GM18907 (cell line): ENCODE results near the gene PRCC.

Source experiments
- ATAC-seq: cut with Tn5 transposase; IDR thresholded peaks from one replicate; pipeline ENCODE4 v1.9.1; 2021; ENCODE audit warnings: mild to moderate bottlenecking, moderate library complexity; ENCODE audit not compliant: unreplicated experiment

PRCC gene

GRCh38 chr1:156767101-156767878 is at the start of gene PRCC:
TSS of gene PRCC (plus strand) at chr1:156767535. CDS start at chr1:156767772, 237 bp downstream.
- peak; percentile 89 for ATAC-seq

GRCh38 chr1:156721131-156721530 is 46.2 kb upstream of the PRCC start:
- ATAC-seq: no peak

- no peak for ATAC-seq
Measured at GRCh38 chr1:156721535-156721934, 45.8 kb upstream of the PRCC start.

- peak; percentile 31 for ATAC-seq
Measured at GRCh38 chr1:156725683-156726280, 41.6 kb upstream of the PRCC start.

- no peak for ATAC-seq
Measured at GRCh38 chr1:156726549-156727226, 40.6 kb upstream of the PRCC start.

- ATAC-seq: no peak
Measured at GRCh38 chr1:156727492-156727891, 39.8 kb upstream of the PRCC start.

- ATAC-seq: peak; percentile 54
Measured at GRCh38 chr1:156727926-156728598, 39.3 kb upstream of the PRCC start, which contains the start of gene METTL25B. TSS of gene METTL25B (plus strand) at chr1:156728469. CDS start at chr1:156729105, 636 bp downstream.

- ATAC-seq: peak; percentile 84
Measured at GRCh38 chr1:156728599-156729462, 38.5 kb upstream of the PRCC start, which contains the start of gene ISG20L2. TSS of gene ISG20L2 (minus strand) at chr1:156728766. CDS start at chr1:156727652, 1,114 bp downstream.

- no peak for ATAC-seq
Measured at GRCh38 chr1:156733989-156734584, 33.2 kb upstream of the PRCC start.

- ATAC-seq: no peak
Measured at GRCh38 chr1:156738407-156738806, 28.9 kb upstream of the PRCC start.

- ATAC-seq: no peak
Measured at GRCh38 chr1:156738916-156739315, 28.4 kb upstream of the PRCC start.

GRCh38 chr1:156740237-156740740 is 27.0 kb upstream of the PRCC start:
- ATAC-seq: no peak

GRCh38 chr1:156740741-156741480 is 26.4 kb upstream of the PRCC start, which contains the start of gene MRPL24:
TSS of gene MRPL24 (minus strand) at chr1:156741088. CDS start at chr1:156738704, 2,384 bp downstream.
- ATAC-seq: peak; percentile 79

GRCh38 chr1:156741481-156741983 is 25.8 kb upstream of the PRCC start:
- ATAC-seq: no peak

GRCh38 chr1:156742017-156742416 is 25.3 kb upstream of the PRCC start:
- ATAC-seq: no peak

GRCh38 chr1:156742801-156743200 is 24.5 kb upstream of the PRCC start:
- no peak for ATAC-seq

- no peak for ATAC-seq
Measured at GRCh38 chr1:156743367-156744302, 23.7 kb upstream of the PRCC start.
